ENCODE data around the gene ATP13A3. TPM values are rescaled to one million over a fixed set of nuclear protein-coding genes. Genes with fewer than 3 reads are reported as not detected.

Gene ATP13A3
- total and polyA plus RNA-seq, 2 experiments from 2014 or later, result 20.0 to 202 TPM

DNA sequence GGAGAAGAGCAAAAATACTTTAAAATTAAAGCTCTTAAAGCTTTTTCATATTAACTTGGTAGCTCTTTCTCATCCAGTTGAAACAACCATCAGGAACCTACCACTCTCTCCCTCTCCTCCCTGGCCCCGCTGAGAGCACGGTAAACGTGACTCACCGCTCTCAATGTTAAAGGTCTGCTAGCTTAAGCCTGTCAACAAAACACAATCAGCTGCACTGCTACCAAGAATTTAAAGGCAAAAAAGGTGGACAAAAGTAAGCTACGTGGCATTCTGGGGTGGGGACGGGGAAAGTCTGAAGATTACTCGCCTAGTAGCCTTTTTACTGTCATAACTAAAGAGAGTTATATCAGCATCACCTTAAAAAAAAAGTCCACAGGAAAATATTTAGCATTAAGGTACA is 79.4 kb downstream of the ATP13A3 start:
- Histone ChIP-seq H3K4me1 (ENCODE audit: insufficient read depth) (no peaks in the 10 kb centered on the region), H3F3A (replicated peaks; ENCODE audit: low read depth) (no peaks in the 10 kb centered on the region), H4K20me1 (replicated peaks; ENCODE audit: insufficient read depth) (no peaks in the 10 kb centered on the region), H3K27ac (ENCODE audit: low read depth) (no peak overlapping the region), H3K4me2 (no peak overlapping the region), H3K4me3 (no peak overlapping the region), H3K27me3 (ENCODE audit: insufficient read depth) (no peaks in the 10 kb centered on the region), H3K9me2 (ENCODE audit: insufficient read depth) (no peaks in the 10 kb centered on the region), H3K79me2 (replicated peaks; ENCODE audit: insufficient read depth) (no peaks in the 10 kb centered on the region), H2AFZ (no peak overlapping the region), H3K36me3 (ENCODE audit: insufficient read depth) (peaks cover 7% of the 10 kb centered on the region)
- no peak for ATAC-seq
- Mint-ChIP-seq H3K9me3 (no peaks in the 10 kb centered on the region), H3K27me3 (ENCODE audit: insufficient read depth, low read depth, poor library complexity) (peaks cover 4% of the 10 kb centered on the region), H3K27ac (no peak overlapping the region), H3K4me3 (no peak overlapping the region), H3K4me1 (no peaks in the 10 kb centered on the region), H3K36me3 (ENCODE audit: low read depth) (peaks cover 18% of the 10 kb centered on the region)
- no peak for DNase-seq (ENCODE audit: low spot score)
- TF ChIP-seq EZH2 (IDR thresholded peaks at IDR 0.05; ENCODE audit: low read depth, unreplicated experiment) (no peak), POLR2AphosphoS5 (IDR thresholded peaks at IDR 0.05; ENCODE audit: low read depth) (no peak)
- TF ChIP-seq, protein P1, sequence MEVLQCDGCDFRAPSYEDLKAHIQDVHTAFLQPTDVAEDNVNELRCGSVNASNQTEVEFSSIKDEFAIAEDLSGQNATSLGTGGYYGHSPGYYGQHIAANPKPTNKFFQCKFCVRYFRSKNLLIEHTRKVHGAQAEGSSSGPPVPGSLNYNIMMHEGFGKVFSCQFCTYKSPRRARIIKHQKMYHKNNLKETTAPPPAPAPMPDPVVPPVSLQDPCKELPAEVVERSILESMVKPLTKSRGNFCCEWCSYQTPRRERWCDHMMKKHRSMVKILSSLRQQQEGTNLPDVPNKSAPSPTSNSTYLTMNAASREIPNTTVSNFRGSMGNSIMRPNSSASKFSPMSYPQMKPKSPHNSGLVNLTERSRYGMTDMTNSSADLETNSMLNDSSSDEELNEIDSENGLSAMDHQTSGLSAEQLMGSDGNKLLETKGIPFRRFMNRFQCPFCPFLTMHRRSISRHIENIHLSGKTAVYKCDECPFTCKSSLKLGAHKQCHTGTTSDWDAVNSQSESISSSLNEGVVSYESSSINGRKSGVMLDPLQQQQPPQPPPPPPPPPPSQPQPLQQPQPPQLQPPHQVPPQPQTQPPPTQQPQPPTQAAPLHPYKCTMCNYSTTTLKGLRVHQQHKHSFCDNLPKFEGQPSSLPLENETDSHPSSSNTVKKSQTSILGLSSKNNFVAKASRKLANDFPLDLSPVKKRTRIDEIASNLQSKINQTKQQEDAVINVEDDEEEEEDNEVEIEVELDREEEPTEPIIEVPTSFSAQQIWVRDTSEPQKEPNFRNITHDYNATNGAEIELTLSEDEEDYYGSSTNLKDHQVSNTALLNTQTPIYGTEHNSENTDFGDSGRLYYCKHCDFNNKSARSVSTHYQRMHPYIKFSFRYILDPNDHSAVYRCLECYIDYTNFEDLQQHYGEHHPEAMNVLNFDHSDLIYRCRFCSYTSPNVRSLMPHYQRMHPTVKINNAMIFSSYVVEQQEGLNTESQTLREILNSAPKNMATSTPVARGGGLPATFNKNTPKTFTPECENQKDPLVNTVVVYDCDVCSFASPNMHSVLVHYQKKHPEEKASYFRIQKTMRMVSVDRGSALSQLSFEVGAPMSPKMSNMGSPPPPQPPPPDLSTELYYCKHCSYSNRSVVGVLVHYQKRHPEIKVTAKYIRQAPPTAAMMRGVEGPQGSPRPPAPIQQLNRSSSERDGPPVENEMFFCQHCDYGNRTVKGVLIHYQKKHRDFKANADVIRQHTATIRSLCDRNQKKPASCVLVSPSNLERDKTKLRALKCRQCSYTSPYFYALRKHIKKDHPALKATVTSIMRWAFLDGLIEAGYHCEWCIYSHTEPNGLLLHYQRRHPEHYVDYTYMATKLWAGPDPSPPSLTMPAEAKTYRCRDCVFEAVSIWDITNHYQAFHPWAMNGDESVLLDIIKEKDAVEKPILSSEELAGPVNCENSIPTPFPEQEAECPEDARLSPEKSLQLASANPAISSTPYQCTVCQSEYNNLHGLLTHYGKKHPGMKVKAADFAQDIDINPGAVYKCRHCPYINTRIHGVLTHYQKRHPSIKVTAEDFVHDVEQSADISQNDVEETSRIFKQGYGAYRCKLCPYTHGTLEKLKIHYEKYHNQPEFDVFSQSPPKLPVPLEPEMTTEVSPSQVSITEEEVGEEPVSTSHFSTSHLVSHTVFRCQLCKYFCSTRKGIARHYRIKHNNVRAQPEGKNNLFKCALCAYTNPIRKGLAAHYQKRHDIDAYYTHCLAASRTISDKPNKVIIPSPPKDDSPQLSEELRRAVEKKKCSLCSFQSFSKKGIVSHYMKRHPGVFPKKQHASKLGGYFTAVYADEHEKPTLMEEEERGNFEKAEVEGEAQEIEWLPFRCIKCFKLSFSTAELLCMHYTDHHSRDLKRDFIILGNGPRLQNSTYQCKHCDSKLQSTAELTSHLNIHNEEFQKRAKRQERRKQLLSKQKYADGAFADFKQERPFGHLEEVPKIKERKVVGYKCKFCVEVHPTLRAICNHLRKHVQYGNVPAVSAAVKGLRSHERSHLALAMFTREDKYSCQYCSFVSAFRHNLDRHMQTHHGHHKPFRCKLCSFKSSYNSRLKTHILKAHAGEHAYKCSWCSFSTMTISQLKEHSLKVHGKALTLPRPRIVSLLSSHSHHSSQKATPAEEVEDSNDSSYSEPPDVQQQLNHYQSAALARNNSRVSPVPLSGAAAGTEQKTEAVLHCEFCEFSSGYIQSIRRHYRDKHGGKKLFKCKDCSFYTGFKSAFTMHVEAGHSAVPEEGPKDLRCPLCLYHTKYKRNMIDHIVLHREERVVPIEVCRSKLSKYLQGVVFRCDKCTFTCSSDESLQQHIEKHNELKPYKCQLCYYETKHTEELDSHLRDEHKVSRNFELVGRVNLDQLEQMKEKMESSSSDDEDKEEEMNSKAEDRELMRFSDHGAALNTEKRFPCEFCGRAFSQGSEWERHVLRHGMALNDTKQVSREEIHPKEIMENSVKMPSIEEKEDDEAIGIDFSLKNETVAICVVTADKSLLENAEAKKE (CRISPR knock-in tag; IDR thresholded peaks at IDR 0.05), result no peak
- TF ChIP-seq, protein P2, sequence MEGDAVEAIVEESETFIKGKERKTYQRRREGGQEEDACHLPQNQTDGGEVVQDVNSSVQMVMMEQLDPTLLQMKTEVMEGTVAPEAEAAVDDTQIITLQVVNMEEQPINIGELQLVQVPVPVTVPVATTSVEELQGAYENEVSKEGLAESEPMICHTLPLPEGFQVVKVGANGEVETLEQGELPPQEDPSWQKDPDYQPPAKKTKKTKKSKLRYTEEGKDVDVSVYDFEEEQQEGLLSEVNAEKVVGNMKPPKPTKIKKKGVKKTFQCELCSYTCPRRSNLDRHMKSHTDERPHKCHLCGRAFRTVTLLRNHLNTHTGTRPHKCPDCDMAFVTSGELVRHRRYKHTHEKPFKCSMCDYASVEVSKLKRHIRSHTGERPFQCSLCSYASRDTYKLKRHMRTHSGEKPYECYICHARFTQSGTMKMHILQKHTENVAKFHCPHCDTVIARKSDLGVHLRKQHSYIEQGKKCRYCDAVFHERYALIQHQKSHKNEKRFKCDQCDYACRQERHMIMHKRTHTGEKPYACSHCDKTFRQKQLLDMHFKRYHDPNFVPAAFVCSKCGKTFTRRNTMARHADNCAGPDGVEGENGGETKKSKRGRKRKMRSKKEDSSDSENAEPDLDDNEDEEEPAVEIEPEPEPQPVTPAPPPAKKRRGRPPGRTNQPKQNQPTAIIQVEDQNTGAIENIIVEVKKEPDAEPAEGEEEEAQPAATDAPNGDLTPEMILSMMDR (conservative IDR thresholded peaks at IDR 0.05; ENCODE audit: low read depth in 2 of 2), result no peak

DNA sequence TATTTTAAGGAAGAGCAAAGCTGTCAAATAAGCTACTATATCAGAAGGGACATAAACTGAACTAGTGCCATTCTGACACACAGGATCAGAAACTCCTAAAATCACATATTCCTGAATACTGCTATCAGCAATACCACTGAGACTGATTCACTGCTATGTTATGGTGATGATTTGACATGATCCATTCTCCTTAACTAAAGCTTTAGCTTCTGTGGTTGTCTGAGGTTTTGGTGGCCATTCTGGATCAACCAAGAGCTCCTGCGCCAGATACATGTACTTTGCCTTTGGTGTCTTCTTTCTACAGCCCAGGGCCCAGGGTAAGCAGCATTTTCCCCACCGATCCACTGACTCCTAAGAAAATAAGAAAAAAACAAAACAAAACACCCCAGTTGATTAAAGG is 81.0 kb downstream of the ATP13A3 start:
- Histone ChIP-seq H3K4me1 (ENCODE audit: insufficient read depth) (no peaks in the 10 kb centered on the region), H3F3A (replicated peaks; ENCODE audit: low read depth) (no peaks in the 10 kb centered on the region), H3K27me3 (ENCODE audit: insufficient read depth) (no peaks in the 10 kb centered on the region), H3K27ac (ENCODE audit: low read depth) (no peak overlapping the region), H2AFZ (no peak overlapping the region), H3K79me2 (replicated peaks; ENCODE audit: insufficient read depth) (no peaks in the 10 kb centered on the region), H3K36me3 (ENCODE audit: insufficient read depth) (no peaks in the 10 kb centered on the region; the same call in none of the 2 replicates), H3K4me2 (no peak overlapping the region), H4K20me1 (replicated peaks; ENCODE audit: insufficient read depth) (no peaks in the 10 kb centered on the region), H3K9me2 (ENCODE audit: insufficient read depth) (no peaks in the 10 kb centered on the region), H3K4me3 (no peak overlapping the region)
- Mint-ChIP-seq H3K27me3 (ENCODE audit: insufficient read depth, low read depth, poor library complexity) (peaks cover 5% of the 10 kb centered on the region), H3K4me1 (no peaks in the 10 kb centered on the region), H3K9me3 (no peaks in the 10 kb centered on the region), H3K36me3 (ENCODE audit: low read depth) (peaks cover 14% of the 10 kb centered on the region), H3K27ac (no peak overlapping the region), H3K4me3 (no peak overlapping the region)
- DNase-seq (ENCODE audit: low spot score), result no peak
- ATAC-seq, result no peak
- TF ChIP-seq NANOG (IDR thresholded peaks at IDR 0.05; ENCODE audit: borderline replicate concordance), result no peak
- TF ChIP-seq EZH2 (IDR thresholded peaks at IDR 0.05; ENCODE audit: low read depth, unreplicated experiment), result no peak
- TF ChIP-seq EZH2phosphoT487 (IDR thresholded peaks at IDR 0.05; ENCODE audit: unreplicated experiment), result no peak
- TF ChIP-seq, protein P2 (conservative IDR thresholded peaks at IDR 0.05; ENCODE audit: low read depth in 2 of 2), result no peak
- no peak for TF ChIP-seq ZNF331 (CRISPR knock-in tag; IDR thresholded peaks at IDR 0.05; ENCODE audit: low read depth)
- TF ChIP-seq, protein P3, sequence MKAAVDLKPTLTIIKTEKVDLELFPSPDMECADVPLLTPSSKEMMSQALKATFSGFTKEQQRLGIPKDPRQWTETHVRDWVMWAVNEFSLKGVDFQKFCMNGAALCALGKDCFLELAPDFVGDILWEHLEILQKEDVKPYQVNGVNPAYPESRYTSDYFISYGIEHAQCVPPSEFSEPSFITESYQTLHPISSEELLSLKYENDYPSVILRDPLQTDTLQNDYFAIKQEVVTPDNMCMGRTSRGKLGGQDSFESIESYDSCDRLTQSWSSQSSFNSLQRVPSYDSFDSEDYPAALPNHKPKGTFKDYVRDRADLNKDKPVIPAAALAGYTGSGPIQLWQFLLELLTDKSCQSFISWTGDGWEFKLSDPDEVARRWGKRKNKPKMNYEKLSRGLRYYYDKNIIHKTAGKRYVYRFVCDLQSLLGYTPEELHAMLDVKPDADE (IDR thresholded peaks at IDR 0.05), result no peak
